Renal cortical epithelial cell (primary cell): ENCODE data around the gene IGF2. TPM values are rescaled to one million over a fixed set of nuclear protein-coding genes. Genes with fewer than 3 reads are reported as not detected.

Experiments used
- DNase-seq: peaks from one replicate; pipeline ENCODE4 v3.0.0-alpha.2; 2011; ENCODE audit warnings: low read depth
- total RNA-seq: library from RNA; depleted of rRNA; stranded (reverse); fragments of >200 nt; gene quantifications from 2 replicates; pipeline ENCODE4 v1.2.3, GENCODE V29; 2014

Gene IGF2
- total RNA-seq, 1 donor from 2014 or later = 0.75 TPM

DNA sequence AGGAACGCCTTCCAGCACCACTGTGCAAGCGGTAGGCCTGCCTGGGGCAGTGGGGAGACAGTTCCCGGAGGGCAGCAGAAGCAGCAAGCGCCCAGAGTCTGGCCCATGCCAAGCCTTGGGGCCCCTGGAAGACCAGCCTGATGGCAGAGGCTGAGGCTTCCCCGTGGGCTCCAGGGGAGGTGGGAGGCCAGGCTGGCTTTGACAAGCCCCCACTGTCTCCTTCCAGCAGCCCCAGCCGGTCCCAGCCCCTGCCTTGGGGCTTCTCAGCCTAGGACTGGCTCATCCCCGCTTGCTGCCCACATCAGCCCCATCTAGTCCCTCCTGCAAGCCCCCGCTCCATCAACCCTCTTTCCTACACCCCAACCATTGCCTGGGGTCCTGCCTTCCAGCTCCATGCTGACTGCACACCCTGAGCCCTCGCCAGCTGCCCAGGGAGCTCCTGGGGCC is 46.7 kb downstream of the IGF2 start:
- no peak for DNase-seq

DNA sequence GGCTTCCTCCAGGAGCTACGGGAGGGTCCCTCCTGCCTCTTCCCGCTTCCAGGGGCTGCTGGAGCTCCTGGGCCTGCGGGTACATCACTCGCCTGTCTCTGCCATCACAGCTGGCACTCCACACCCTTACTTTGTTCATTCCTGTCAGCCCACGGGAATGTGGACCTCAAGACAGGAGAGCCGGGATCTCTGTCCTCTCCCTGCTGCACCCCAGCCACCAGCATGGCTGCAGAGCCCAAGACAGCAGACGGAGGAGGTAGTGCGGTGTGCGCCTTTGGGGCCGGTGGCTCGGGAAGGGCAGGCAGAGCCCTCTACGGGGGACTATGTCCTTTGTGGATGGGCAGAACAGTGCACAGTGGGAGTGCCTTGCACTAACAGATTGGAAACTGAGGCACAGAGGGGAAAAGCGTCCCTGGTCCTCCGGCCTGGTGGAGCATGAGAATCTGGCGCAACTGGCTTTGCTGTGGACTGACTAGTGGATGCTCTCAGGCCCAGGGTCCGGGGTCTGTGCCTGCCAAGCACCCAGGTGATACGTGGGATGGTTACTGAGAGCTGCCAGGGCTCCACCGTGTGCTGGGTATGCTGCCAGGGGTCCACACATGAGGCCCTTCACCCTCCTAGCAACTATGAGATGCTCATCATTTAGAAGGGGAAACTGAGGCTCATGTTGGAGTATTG is 47.3 kb downstream of the IGF2 start:
- DNase-seq = no peak

DNA sequence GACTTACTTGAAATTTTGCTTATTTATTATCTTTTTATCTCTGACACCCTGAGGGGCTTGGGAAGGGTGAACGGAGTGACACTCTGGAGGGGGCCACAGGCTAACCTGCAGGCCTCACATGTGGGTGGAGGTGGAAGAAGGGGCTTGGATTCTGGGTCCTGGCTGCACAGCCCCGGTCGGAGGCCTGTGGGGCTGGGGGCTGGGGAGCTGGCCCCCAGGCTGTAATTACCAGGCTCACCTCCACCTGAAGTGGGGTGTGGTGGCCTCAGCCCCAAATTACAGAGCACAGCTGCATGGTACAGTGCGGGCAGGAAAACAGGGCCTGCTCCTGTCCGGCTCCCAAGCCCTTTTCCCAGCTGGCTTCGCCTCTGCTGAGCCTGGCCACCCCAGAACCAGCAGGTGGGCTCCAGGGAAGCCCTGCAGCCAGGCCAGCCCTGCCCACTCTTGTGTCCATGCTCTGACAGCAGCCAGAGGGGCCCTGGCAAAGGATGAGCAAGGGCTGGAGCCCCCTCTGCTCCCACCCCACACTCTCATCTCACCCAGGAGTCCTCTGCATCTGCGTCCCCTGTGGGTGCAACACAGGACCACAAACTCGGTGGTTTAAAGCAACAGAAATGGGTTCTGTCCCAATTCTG is 48.0 kb downstream of the IGF2 start:
- DNase-seq = no peak

DNA sequence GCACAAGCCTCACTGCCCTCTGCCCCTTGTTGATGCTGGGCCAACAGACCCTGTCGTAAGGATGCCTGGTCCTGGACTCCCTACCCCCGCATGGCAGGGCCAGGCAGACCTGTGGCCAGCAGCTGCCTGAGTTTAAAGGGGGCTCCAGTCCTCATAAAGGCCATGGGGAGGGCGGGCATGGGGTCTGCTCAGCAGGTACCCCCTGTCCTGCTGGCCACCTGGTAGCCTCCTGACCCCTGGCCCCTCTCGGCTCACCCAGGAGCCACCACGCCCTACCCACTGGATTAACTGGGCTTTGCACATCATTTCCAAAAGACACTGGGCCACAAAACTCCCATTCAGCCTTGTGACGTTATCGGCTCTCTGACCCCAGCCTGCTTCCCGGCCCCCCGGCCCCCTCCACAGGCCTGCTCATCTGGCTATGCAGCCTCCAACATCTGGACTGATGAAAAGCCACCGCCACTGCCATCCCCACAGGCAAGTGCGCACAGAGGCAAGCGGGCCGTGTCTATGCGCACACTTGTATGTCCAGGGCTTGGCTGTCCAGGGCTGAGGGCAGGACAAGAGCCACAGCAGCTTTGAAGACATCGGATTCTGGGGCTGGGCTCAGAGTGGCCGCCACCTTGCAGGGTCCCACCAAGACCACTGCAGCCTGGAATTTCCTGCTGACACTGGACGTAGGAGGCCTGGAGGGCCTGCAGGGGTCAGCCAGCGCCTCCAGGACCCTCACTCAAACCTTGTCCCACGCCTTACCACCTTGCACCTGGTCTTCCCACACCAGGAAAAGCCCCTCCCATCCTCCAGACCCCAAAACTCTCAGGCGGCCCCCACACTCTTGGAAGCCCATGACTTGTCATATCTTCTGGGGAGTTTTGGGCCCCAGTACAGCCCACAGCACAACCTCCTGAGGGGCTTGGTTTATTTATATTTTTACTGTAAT is 48.7 kb downstream of the IGF2 start:
- no peak for DNase-seq

DNA sequence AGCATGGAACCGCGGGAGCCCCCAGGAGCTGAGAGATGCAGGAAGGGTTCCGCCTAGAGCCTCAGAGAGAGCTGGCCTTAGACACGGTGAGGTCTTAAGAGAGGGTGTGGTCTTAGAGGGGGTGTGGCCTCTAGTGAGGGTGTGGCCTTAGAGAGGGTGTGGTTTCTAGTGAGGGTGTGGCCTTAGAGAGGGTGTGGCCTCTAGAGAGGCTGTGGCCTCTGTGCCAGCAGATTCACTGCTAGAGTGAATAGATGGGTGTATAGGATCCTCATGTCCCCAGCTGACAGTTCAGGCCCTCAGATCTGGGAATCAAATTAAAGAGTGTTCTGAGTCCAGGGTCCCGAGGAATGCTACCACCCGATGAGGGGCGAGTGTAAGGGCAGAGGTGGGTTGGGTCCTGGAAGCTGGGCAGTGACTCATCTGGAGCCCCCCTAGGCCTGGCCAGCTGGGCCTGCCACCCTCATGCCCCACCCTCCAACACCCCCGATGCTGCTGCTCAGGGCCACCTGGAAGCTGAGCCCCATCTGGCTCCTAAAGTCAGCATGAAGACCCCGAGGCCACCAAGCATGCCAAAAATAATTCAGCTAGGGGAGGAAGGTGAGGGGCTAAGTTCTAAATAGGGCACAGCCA is 49.5 kb downstream of the IGF2 start:
- DNase-seq = no peak

DNA sequence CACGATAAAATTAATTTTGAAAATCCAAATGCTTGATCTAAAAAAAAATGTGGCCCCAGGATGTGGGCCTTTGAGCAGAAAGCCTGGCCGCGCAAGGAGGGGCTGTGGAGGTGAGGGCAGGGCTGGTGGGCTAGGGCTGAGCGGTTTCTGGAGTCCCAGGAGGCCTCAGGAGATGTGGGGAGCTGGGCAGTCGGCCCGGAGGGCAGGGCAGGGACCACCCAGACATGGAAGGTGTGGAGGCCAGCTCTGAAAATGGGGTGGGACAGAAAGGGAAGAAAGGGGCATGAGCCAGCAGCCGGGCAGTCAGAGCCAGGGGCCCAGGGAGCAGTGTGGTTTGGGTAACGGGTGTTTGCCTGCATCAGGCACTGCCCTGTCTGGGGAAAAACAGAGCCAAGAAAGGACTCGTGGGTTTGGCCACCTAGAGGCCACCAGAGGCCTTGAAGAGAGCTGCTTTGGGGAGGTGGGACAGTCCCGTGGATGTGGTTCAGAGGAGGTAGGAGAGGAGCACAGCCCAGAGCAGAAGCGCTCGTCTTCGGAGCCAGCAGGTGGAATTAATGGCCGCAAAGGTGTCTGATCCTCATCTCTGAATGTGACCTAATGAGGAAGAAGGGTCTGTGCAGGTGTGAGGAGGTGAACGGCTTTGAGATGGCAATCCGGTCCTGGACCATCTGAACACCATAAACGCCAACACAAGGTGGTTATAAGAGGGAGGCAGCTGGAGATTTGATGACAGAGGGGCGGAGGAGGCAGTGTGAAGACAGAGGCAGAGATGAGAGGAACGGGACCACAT is 50.2 kb downstream of the IGF2 start:
- no peak for DNase-seq

DNA sequence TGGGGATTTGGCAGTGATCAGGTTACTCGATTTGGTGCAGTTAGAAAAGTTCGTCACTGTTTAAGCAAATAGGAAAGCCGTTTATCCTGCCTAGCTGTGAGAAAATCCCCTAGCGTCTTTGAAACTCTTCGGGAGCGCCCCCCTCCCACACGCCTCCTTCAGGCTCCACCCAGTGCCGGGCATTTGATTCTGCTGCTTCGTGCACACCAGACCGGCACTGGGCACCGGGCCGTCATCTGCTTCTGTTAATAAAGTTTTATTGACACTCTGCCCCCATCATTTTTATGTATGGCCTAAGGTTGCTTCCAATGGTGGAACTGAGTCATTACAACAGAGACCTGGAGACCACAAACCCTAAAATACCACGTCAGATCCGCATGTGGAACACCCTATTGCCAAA is 50.9 kb downstream of the IGF2 start:
- no peak for DNase-seq

DNA sequence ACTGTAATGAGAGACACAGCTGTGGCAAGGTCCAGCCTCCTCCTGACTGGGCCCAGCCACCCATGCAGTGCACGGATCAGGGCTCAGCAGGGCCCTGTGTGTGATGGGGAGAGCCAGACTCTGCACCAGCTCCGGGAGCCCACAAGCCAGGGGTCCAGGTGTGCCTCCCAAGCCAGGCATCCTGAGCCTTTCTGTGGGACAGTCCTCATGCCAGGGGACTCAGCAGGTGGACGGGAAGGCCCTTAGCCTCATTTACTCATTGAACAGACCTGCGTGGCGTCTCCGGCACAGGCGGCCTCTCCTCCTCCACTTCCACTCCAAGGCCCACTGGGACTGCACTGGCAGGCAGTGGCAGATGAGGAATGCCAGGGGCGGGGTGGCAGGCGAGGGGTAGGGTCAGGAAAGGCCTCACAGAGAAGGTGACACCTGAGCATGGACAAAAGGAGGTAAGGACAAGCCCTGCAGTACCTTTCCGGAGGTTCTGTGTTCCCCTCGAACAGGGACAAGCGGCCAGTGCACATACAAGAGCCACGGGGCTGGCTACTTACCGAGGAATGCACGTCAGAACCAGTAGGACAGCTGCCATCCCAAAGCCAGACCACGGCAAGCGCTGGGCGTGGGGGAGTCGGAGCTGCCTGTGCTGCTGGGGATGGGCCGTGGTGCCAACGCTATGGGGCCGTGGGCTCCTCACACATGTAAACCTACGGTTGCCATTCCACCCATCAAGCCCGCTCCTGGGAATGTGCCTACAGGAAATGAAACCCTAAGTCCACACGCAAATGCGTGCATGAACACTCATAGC is 52.7 kb downstream of the IGF2 start:
- DNase-seq = no peak

DNA sequence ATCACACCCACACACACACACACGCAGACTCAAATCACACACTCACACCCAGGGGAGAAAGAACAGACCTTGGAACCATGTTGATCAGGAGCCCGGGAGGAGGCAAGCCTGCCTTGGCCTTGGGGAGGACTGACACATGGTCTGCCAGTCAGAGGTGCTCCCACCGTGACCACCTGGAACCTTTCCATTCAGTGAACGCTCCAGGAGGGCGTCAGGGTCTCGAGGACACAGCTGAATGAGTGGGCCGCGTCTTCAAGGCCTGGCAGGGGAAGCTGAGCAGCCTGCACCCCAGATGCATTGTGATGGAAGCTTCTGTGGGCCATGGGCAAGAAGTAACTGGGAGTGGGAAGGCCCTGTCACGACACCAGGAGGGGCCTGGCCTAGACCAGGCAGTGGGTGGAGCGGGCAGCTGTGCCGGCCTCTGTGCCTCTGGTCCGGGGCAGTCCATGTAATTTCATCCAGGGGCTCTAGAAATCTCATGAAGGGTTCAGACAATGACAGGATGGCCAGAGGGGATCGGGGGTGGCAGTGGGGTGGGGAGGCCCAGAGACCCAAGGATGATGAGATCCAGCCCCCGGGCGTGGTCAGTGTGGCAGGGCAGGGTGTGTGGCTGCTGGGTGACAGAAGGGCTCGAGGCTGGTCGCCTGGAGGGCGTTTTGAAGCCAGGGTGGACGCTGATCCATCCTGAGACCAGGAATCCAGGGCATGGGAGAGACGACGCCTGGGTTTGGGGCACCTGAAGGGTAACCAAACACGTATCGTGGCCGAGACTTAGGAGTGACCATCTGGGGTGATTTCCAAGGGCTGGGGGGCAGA is 53.7 kb downstream of the IGF2 start:
- DNase-seq = no peak

DNA sequence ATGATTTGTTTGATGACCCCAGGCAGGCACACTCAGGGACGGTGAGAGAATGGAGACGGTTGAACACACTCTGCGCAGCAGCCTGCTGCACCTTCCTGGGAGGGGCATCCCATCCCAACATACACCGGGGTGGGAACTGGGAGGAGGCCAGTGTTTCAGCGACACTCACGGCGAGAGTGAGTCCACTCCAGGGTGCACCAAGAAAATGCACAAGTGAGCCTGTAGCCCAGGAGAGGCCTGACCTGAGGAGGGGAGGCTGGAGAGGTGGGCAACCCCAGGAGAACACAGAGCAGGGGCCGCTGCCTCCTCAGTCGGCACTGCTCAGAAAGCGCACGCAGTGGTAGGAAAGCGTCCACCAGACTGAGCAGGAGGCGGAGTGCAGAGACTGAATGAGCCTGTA is 54.5 kb downstream of the IGF2 start:
- DNase-seq = no peak

Other genes starting within 250 kb of the IGF2 start
- not detected in 2 replicates for gene PRR33, start 247.5 kb downstream of the IGF2 start, total RNA-seq
- gene TNNT3, start 219.7 kb downstream of the IGF2 start, total RNA-seq = not detected in 2 replicates
- 3.6 and 173 TPM in 2 replicates for gene MRPL23, start 192.1 kb downstream of the IGF2 start, total RNA-seq
- 0.55 TPM in 1 of 2 replicates, not detected in the other for gene H19, start 141.5 kb downstream of the IGF2 start, total RNA-seq
- not detected in 2 replicates for gene INS, start 21.8 kb upstream of the IGF2 start, total RNA-seq
- 0.30 TPM in 1 of 2 replicates, not detected in the other for gene TH, start 32.4 kb upstream of the IGF2 start, total RNA-seq
- not detected in 2 replicates for gene ASCL2, start 131.2 kb upstream of the IGF2 start, total RNA-seq
- 0.10 TPM in 1 of 2 replicates, not detected in the other for gene C11orf21, start 162.5 kb upstream of the IGF2 start, total RNA-seq
- not detected in 2 replicates for gene TSPAN32, start 162.6 kb upstream of the IGF2 start, total RNA-seq
- 131 and 666 TPM in 2 replicates for gene CD81, start 237.9 kb upstream of the IGF2 start, total RNA-seq